Neural cell (in vitro differentiated cells): ENCODE results near the gene PCSK1. TPM values are rescaled to one million over a fixed set of nuclear protein-coding genes. Genes with fewer than 3 reads are reported as not detected.

Source experiments
- polyA plus RNA-seq: library from polyadenylated mRNA; depleted of rRNA; stranded (reverse); fragments of >200 nt; gene quantifications from 2 replicates; pipeline ENCODE4 v1.2.3, GENCODE V29; 2014

Gene PCSK1
- polyA plus RNA-seq, 1 donor from 2014 or later = 27.2 TPM

Other genes with a start within 250 kb of the PCSK1 start
- gene CAST, start 229.1 kb upstream of the PCSK1 start, polyA plus RNA-seq = 7.3 and 8.4 TPM in 2 replicates